Endothelial cell of umbilical vein (primary cell): ENCODE data around the gene CLNK. TPM values are rescaled to one million over a fixed set of nuclear protein-coding genes. Genes with fewer than 3 reads are reported as not detected.

Experiments
- BruUV-seq: library from RNA; stranded (reverse); fragments of 400-500 nt; replicated peaks from 2 replicates; lab custom pipeline; 2021; lab: Mats Ljungman, UMichigan
- CTCF ChIA-PET: fragments of 300-600, 350-600 bp; sonication (Branson Sonifier 250); formaldehyde crosslinking; loops from one replicate; lab custom pipeline; 2021; ENCODE audit warnings: antibody characterized with exemption, inconsistent platforms; lab: Charles Lee
- POLR2A ChIA-PET: fragments of 300-600, 350-600 bp; sonication (Branson Sonifier 250); formaldehyde crosslinking; loops from one replicate; lab custom pipeline; 2021; ENCODE audit warnings: antibody characterized with exemption, inconsistent platforms; lab: Charles Lee
- DNase-seq: peaks from one replicate; pipeline ENCODE4 v3.0.0-alpha.2; 2011; ENCODE audit warnings: low read depth, low spot score
- FAIRE-seq: peaks from 2 replicates; lab custom pipeline; 2011; peaks lifted over from hg19 to GRCh38; lab: Jason Lieb, UNC
- H2AFZ ChIP-seq: 2 replicates; pipeline ENCODE4 v1.6.0; 2012; ENCODE audit warnings: low read depth, low read length, control low read depth, inconsistent platforms
- H3K27ac ChIP-seq: 2 replicates; pipeline ENCODE4 v1.5.1; 2011; ENCODE audit warnings: low read depth, mild to moderate bottlenecking, control low read depth, low read length, moderate library complexity; ENCODE audit not compliant: insufficient read depth
- H3K27me3 ChIP-seq, 2 experiments: 2 replicates each; pipeline versions ENCODE4 v1.6.0 to v1.6.1; 2011; ENCODE audit warnings: low read length in 2 of 2, mixed read lengths in 1 of 2; ENCODE audit not compliant: control insufficient read depth in 2 of 2, insufficient read depth in 2 of 2
- H3K36me3 ChIP-seq, 2 experiments: 2 replicates in 1 of 2; 3 replicates in 1 of 2; pipeline ENCODE4 v1.5.1; 2011; ENCODE audit warnings: low read length in 2 of 2, mild to moderate bottlenecking in 1 of 2, moderate library complexity in 1 of 2; ENCODE audit not compliant: control insufficient read depth in 2 of 2, insufficient read depth in 2 of 2; ENCODE audit errors: extremely low read depth in 1 of 2
- H3K4me1 ChIP-seq: 3 replicates; pipeline ENCODE4 v1.5.1; 2011; ENCODE audit warnings: mild to moderate bottlenecking, low read length; ENCODE audit not compliant: control insufficient read depth, insufficient read depth; ENCODE audit errors: extremely low read depth
- H3K4me2 ChIP-seq: 2 replicates; pipeline ENCODE4 v1.6.1; 2011; ENCODE audit warnings: low read length, control low read depth, mixed read lengths; ENCODE audit not compliant: insufficient read depth
- H3K4me3 ChIP-seq, 3 experiments: fragments of 200-600 bp in 1 of 3; sonication (generic), shearing (Covaris generic) in 1 of 3; replicated peaks in 1 of 3; 2 replicates each; pipeline ENCODE4 v1.5.1; 2011 to 2016; ENCODE audit warnings: control low read depth in 3 of 3, low read length in 3 of 3, mild to moderate bottlenecking in 2 of 3, inconsistent platforms in 1 of 3, low read depth in 1 of 3, moderate library complexity in 1 of 3; ENCODE audit not compliant: insufficient read depth in 1 of 3
- H3K79me2 ChIP-seq: 2 replicates; pipeline ENCODE4 v1.6.0; 2012; ENCODE audit warnings: low read length, inconsistent platforms; ENCODE audit not compliant: control insufficient read depth, insufficient read depth
- H3K9ac ChIP-seq: replicated peaks from 2 replicates; pipeline ENCODE3; 2011; ENCODE audit warnings: low read length, control low read depth; ENCODE audit not compliant: insufficient read depth; ENCODE audit errors: extremely low read depth
- H3K9me1 ChIP-seq: replicated peaks from 3 replicates; pipeline ENCODE4 v1.6.0; 2011; ENCODE audit warnings: mild to moderate bottlenecking, low read length; ENCODE audit not compliant: control insufficient read depth, insufficient read depth; ENCODE audit errors: extremely low read depth
- H3K9me3 ChIP-seq: replicated peaks from 2 replicates; pipeline ENCODE4 v1.5.1; 2012; ENCODE audit warnings: low read length, inconsistent platforms; ENCODE audit not compliant: control insufficient read depth, insufficient read depth
- H4K20me1 ChIP-seq: replicated peaks from 2 replicates; pipeline ENCODE3; 2011; ENCODE audit warnings: mild to moderate bottlenecking, low read length; ENCODE audit not compliant: control insufficient read depth, insufficient read depth; ENCODE audit errors: extremely low read depth
- EZH2 ChIP-seq: IDR thresholded peaks from 2 replicates; pipeline ENCODE4 v1.6.1; 2012; ENCODE audit warnings: borderline replicate concordance, low read depth, mild to moderate bottlenecking, moderate library complexity, low read length, inconsistent platforms; ENCODE audit not compliant: severe bottlenecking
- FOS ChIP-seq: IDR thresholded peaks from 2 replicates; pipeline ENCODE4 v1.6.1; 2011; ENCODE audit warnings: mild to moderate bottlenecking, low read length, moderate library complexity, borderline replicate concordance; ENCODE audit not compliant: insufficient read depth
- GATA2 ChIP-seq: IDR thresholded peaks from 2 replicates; pipeline ENCODE4 v1.7.0; 2011; ENCODE audit warnings: low read depth, mild to moderate bottlenecking, moderate library complexity, mixed read lengths, low read length; ENCODE audit not compliant: insufficient read length, insufficient read depth
- JUN ChIP-seq: IDR thresholded peaks from 2 replicates; pipeline ENCODE4 v1.6.1; 2011; ENCODE audit warnings: borderline replicate concordance, low read depth; ENCODE audit not compliant: insufficient read length, insufficient read depth
- MAX ChIP-seq: IDR thresholded peaks from 2 replicates; pipeline ENCODE4 v1.6.1; 2011; ENCODE audit not compliant: insufficient read depth, insufficient read length
- MYC ChIP-seq: IDR thresholded peaks from one replicate; pipeline ENCODE4 v1.6.1; 2011; ENCODE audit warnings: mild to moderate bottlenecking, low read depth, low read length
- POLR2A ChIP-seq: IDR thresholded peaks from 2 replicates; pipeline ENCODE4 v1.6.1; 2012; ENCODE audit warnings: low read depth, mild to moderate bottlenecking, control low read depth, low read length
- POLR2AphosphoS5 ChIP-seq: IDR thresholded peaks from 2 replicates; pipeline ENCODE4 v1.6.1; 2012; ENCODE audit warnings: low read depth, mild to moderate bottlenecking, control low read depth, low read length, moderate library complexity; ENCODE audit not compliant: insufficient read depth
- dilution Hi-C: fragments of 300-500 bp; cut with MboI; formaldehyde crosslinking; loops from one replicate; pipeline ENCODE4 v1.15.0; 2019; ENCODE audit warnings: low sequenced_read_pairs; ENCODE audit not compliant: extremely low pct_ligation_motif_present
- intact Hi-C: fragments of 100-400 bp; cut with micrococcal nuclease; formaldehyde crosslinking; loops from one replicate; pipeline ENCODE4 v1.10.0; 2022
- polyA plus RNA-seq, 4 experiments: library from polyadenylated mRNA; depleted of rRNA in 3 of 4; stranded (reverse) in 3 of 4; unstranded in 1 of 4; fragments of >200 nt; gene quantifications; 2 replicates each; pipeline versions ENCODE4 v1.2.1 to v1.2.3, GENCODE V29; 2011 to 2012; ENCODE audit warnings: missing spikeins in 1 of 4
- total RNA-seq: library from RNA; stranded (reverse); gene quantifications from 2 replicates; pipeline ENCODE4 v1.2.3, GENCODE V29; 2021
- TF ChIP-seq, protein P1 (sequence below), 2 donors: IDR thresholded peaks; 1 replicate in 1 of 2; 2 replicates in 1 of 2; pipeline ENCODE4 v1.5.1; 2011; ENCODE audit warnings: low read length in 2 of 2, mild to moderate bottlenecking in 2 of 2, moderate library complexity in 2 of 2, control low read depth in 1 of 2, inconsistent platforms in 1 of 2, low read depth in 1 of 2; ENCODE audit not compliant: insufficient read depth in 1 of 2; ENCODE audit errors: extremely low read depth in 1 of 2

CLNK gene
- total and polyA plus RNA-seq, 2 donors (not counting 3 experiments of a cell fraction or from before 2014, with no cell fraction given) = not detected

GRCh38 chr4:10456260-10456594, 228.3 kb downstream of the CLNK start:
- peaks cover 36% of the 10 kb centered on the region for H3K79me2 ChIP-seq
- no peaks in the 10 kb centered on the region for H3K9me3 ChIP-seq
- H3K9me1 ChIP-seq = no peaks in the 10 kb centered on the region
- no peak for TF ChIP-seq GATA2
- ChIA-PET POLR2A (no interaction called here), CTCF (interaction anchor here (2.4 kb wide), 1 partner anchor 298 kb away, joined by 7 read pairs; no protein-coding TSS in a partner anchor)
- peaks cover 22% of the 10 kb centered on the region for H3K4me1 ChIP-seq
- peaks cover 17 to 20% of the 10 kb centered on the region in 2 experiments for H3K36me3 ChIP-seq
- FAIRE-seq = peak; percentile 15
- H4K20me1 ChIP-seq = no peaks in the 10 kb centered on the region
- peak overlapping the region; percentile 81 for H3K9ac ChIP-seq
- H3K4me2 ChIP-seq = peak overlapping the region; percentile 94
- H3K27ac ChIP-seq = peak overlapping the region; percentile 70
- H3K27me3 ChIP-seq = no peaks in the 10 kb centered on the region
- intact Hi-C loops = loop anchor here (1.0 to 5.0 kb wide), 3 partner anchors 74 to 384 kb away; partner anchors contain the start of gene WDR1
- BruUV-seq = no TSS peak
- no peak for DNase-seq
- peak overlapping the region; percentile 36 to 81 (median 78) for H3K4me3 ChIP-seq
- H2AFZ ChIP-seq = peak overlapping the region; percentile 88
- dilution Hi-C loops = no loop called here

DNA sequence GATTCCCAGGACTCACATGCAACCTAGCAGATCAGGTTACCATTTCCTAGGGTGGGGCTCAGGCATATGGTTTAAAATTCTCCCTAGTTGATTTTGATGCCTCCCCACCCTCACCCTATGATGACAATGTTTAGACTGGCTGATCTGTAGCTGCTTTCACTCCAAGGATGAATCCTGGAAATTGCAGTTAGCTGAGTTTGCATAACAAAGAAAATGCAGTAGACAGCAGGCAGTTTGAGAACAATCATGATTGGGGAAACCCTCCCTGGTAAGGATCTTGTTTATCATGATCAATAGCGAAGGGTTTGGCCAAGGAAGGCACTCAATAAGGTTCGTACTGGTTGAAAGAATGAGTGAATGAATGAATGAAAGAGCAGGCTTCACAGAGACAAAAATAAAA, 229.4 kb downstream of the CLNK start:
- H2AFZ ChIP-seq = no peak overlapping the region
- H3K4me2 ChIP-seq = no peak overlapping the region
- H3K4me1 ChIP-seq = peaks cover 22% of the 10 kb centered on the region
- no peak overlapping the region for H3K27ac ChIP-seq
- H3K9ac ChIP-seq = no peak overlapping the region
- H3K79me2 ChIP-seq = peaks cover 37% of the 10 kb centered on the region
- POLR2A ChIA-PET = no interaction called here
- intact Hi-C loops = loop anchor here (5.0 kb wide), 1 partner anchor 383 kb away; no protein-coding TSS in a partner anchor
- H3K9me3 ChIP-seq = no peaks in the 10 kb centered on the region
- TF ChIP-seq POLR2AphosphoS5 = no peak
- TF ChIP-seq POLR2A = no peak
- no peak for TF ChIP-seq JUN
- TF ChIP-seq GATA2 = no peak
- no peak for TF ChIP-seq MAX
- TF ChIP-seq MYC = no peak
- no peak for TF ChIP-seq EZH2
- TF ChIP-seq, protein P1, sequence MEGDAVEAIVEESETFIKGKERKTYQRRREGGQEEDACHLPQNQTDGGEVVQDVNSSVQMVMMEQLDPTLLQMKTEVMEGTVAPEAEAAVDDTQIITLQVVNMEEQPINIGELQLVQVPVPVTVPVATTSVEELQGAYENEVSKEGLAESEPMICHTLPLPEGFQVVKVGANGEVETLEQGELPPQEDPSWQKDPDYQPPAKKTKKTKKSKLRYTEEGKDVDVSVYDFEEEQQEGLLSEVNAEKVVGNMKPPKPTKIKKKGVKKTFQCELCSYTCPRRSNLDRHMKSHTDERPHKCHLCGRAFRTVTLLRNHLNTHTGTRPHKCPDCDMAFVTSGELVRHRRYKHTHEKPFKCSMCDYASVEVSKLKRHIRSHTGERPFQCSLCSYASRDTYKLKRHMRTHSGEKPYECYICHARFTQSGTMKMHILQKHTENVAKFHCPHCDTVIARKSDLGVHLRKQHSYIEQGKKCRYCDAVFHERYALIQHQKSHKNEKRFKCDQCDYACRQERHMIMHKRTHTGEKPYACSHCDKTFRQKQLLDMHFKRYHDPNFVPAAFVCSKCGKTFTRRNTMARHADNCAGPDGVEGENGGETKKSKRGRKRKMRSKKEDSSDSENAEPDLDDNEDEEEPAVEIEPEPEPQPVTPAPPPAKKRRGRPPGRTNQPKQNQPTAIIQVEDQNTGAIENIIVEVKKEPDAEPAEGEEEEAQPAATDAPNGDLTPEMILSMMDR (IDR thresholded peaks at IDR 0.05; ENCODE audit: extremely low read depth in 1 of 2, insufficient read depth in 1 of 2, low read depth in 1 of 2, low read length in 2 of 2) = no peak
- TF ChIP-seq FOS = no peak
- BruUV-seq = no TSS peak
- FAIRE-seq = peak; percentile 49
- H4K20me1 ChIP-seq = no peaks in the 10 kb centered on the region
- CTCF ChIA-PET = no interaction called here
- H3K4me3 ChIP-seq = no peak overlapping the region
- peaks cover 23 to 27% of the 10 kb centered on the region in 2 experiments for H3K36me3 ChIP-seq
- no peak for DNase-seq
- dilution Hi-C loops = no loop called here
- no peaks in the 10 kb centered on the region for H3K27me3 ChIP-seq
- no peaks in the 10 kb centered on the region for H3K9me1 ChIP-seq
